B cell (primary cell): ENCODE data around the gene NKG7. TPM values are rescaled to one million over a fixed set of nuclear protein-coding genes. Genes with fewer than 3 reads are reported as not detected.

ENCODE experiments used
- ATAC-seq: fragments of 200-7000 bp; cut with Tn5 transposase; one replicate; pipeline ENCODE4 v1.10.0; 2021; ENCODE audit warnings: low read depth, mild to moderate bottlenecking, moderate number of reproducible peaks, moderate library complexity
- CTCF ChIA-PET: fragments of 350-600 bp; sonication (Branson Sonifier 250); formaldehyde crosslinking; loops from one replicate; lab custom pipeline; 2021; ENCODE audit warnings: antibody characterized with exemption, inconsistent platforms; lab: Charles Lee
- POLR2A ChIA-PET: fragments of 350-600 bp; sonication (Branson Sonifier 250); formaldehyde crosslinking; loops from one replicate; lab custom pipeline; 2021; ENCODE audit warnings: antibody characterized with exemption; lab: Charles Lee
- DNase-seq: peaks from one replicate; pipeline ENCODE4 v3.0.0; 2013
- H2AFZ ChIP-seq: 2 replicates; pipeline ENCODE4 v1.6.1; 2012; ENCODE audit warnings: mild to moderate bottlenecking, low read depth, low read length; ENCODE audit not compliant: insufficient read depth, poor library complexity, severe bottlenecking
- H3K27ac ChIP-seq, 2 donors: 1 replicate in 1 of 2; 2 replicates in 1 of 2; pipeline ENCODE4 v1.5.1; 2012 to 2013; ENCODE audit warnings: low read length in 2 of 2, mild to moderate bottlenecking in 2 of 2, moderate library complexity in 1 of 2
- H3K27me3 ChIP-seq, 4 experiments: fragments of 200-600 bp in 1 of 4; sonication (generic) in 1 of 4; replicated peaks in 1 of 4; 1 replicate in 2 of 4; 2 replicates in 2 of 4; pipeline versions ENCODE4 v1.6.1 to v1.7.0; 2013 to 2016; ENCODE audit warnings: low read length in 3 of 4, mild to moderate bottlenecking in 2 of 4, mixed read lengths in 1 of 4, moderate library complexity in 1 of 4; ENCODE audit not compliant: insufficient read depth in 4 of 4, control insufficient read depth in 3 of 4; ENCODE audit errors: control extremely low read depth in 1 of 4
- H3K36me3 ChIP-seq, 2 experiments: replicated peaks in 1 of 2; 1 replicate in 1 of 2; 2 replicates in 1 of 2; pipeline versions ENCODE4 v1.6.1 to v1.7.1; 2013; ENCODE audit warnings: low read length in 1 of 2; ENCODE audit not compliant: insufficient read depth in 2 of 2, control insufficient read depth in 1 of 2; ENCODE audit errors: control extremely low read depth in 1 of 2, extremely low read depth in 1 of 2
- H3K4me1 ChIP-seq, 2 donors: fragments of 200-600 bp in 1 of 2; sonication (generic) in 1 of 2; 1 replicate in 1 of 2; 2 replicates in 1 of 2; pipeline versions ENCODE4 v1.5.1 to v1.6.1; 2013 to 2017; ENCODE audit warnings: low read length in 2 of 2; ENCODE audit not compliant: control insufficient read depth in 2 of 2, insufficient read depth in 2 of 2
- H3K4me2 ChIP-seq: replicated peaks from 2 replicates; pipeline ENCODE3; 2012; ENCODE audit warnings: mild to moderate bottlenecking, low read depth, low read length; ENCODE audit not compliant: poor library complexity, severe bottlenecking
- H3K4me3 ChIP-seq, 5 experiments: fragments of 200-600 bp in 1 of 5; sonication (generic) in 1 of 5; 1 replicate in 3 of 5; 2 replicates in 2 of 5; pipeline versions ENCODE4 v1.5.1 to v1.7.0; 2011 to 2016; ENCODE audit warnings: low read length in 4 of 5, mild to moderate bottlenecking in 4 of 5, low read depth in 2 of 5, control low read depth in 1 of 5, moderate library complexity in 1 of 5; ENCODE audit not compliant: insufficient read depth in 1 of 5; ENCODE audit errors: control extremely low read depth in 1 of 5, extremely low read depth in 1 of 5
- H3K79me2 ChIP-seq: fragments of 200-600 bp; sonication (generic); one replicate; pipeline ENCODE4 v1.6.0; 2016; ENCODE audit warnings: low read length; ENCODE audit not compliant: control insufficient read depth, insufficient read depth
- H3K9ac ChIP-seq: fragments of 200-600 bp; sonication (generic); 2 replicates; pipeline ENCODE4 v1.6.1; 2017; ENCODE audit warnings: mild to moderate bottlenecking, low read length, moderate library complexity
- H3K9me3 ChIP-seq, 3 donors: one replicate each; pipeline versions ENCODE4 v1.6.1 to v1.7.1; 2013; ENCODE audit warnings: low read length in 2 of 3; ENCODE audit not compliant: control insufficient read depth in 2 of 3, insufficient read depth in 1 of 3; ENCODE audit errors: control extremely low read depth in 1 of 3
- H4K20me1 ChIP-seq: 2 replicates; pipeline ENCODE4 v1.6.0; 2012; ENCODE audit warnings: mild to moderate bottlenecking, low read length; ENCODE audit not compliant: insufficient read depth, control insufficient read depth, poor library complexity, severe bottlenecking
- H3K27ac Mint-ChIP-seq: one replicate; pipeline ENCODE4 v1.8.0; 2021; ENCODE audit warnings: mixed read lengths
- H3K27me3 Mint-ChIP-seq: one replicate; pipeline ENCODE4 v1.8.0; 2021; ENCODE audit warnings: mixed read lengths
- H3K4me1 Mint-ChIP-seq: one replicate; pipeline ENCODE4 v1.8.0; 2021; ENCODE audit warnings: mixed read lengths
- H3K4me3 Mint-ChIP-seq: one replicate; pipeline ENCODE4 v1.8.0; 2021; ENCODE audit warnings: mixed read lengths
- H3K9me3 Mint-ChIP-seq: one replicate; pipeline ENCODE4 v1.8.0; 2022; ENCODE audit warnings: mixed read lengths; ENCODE audit not compliant: insufficient read depth
- EZH2 ChIP-seq: IDR thresholded peaks from 2 replicates; pipeline ENCODE4 v1.6.1; 2012; ENCODE audit warnings: borderline replicate concordance, low read depth, mild to moderate bottlenecking, moderate library complexity, low read length; ENCODE audit not compliant: insufficient read depth, poor library complexity, severe bottlenecking
- WGBS: methylation state at CpG from one replicate; pipeline ENCODE4 v1.1.5; 2013; ENCODE audit warnings: missing lambda C conversion rate; ENCODE audit not compliant: insufficient coverage; 5-methylcytosine and 5-hydroxymethylcytosine counted together
- intact Hi-C: fragments of 100-400 bp; cut with micrococcal nuclease; formaldehyde crosslinking; loops from one replicate; pipeline ENCODE4 v1.10.0; 2022
- polyA plus RNA-seq: library from polyadenylated mRNA; depleted of rRNA; stranded (reverse); fragments of >200 nt; gene quantifications from 2 replicates; pipeline ENCODE4 v1.2.3, GENCODE V29; 2012
- total RNA-seq, 2 donors: library from RNA; stranded (reverse); fragments of 120-200 nt in 1 of 2; gene quantifications; 1 replicate in 1 of 2; 2 replicates in 1 of 2; pipeline versions ENCODE4 v1.2.3 to v1.2.4, GENCODE V29; 2013 to 2022
- TF ChIP-seq, protein P1 (sequence below): fragments of 200-600 bp; IDR thresholded peaks from one replicate; pipeline ENCODE4 v1.8.0; 2022; ENCODE audit warnings: antibody characterized with exemption, mild to moderate bottlenecking

The NKG7 gene
- total and polyA plus RNA-seq, 2 donors (not counting 1 experiment from before 2014, with no cell fraction given), result 1.9 to 6.6 TPM

DNA sequence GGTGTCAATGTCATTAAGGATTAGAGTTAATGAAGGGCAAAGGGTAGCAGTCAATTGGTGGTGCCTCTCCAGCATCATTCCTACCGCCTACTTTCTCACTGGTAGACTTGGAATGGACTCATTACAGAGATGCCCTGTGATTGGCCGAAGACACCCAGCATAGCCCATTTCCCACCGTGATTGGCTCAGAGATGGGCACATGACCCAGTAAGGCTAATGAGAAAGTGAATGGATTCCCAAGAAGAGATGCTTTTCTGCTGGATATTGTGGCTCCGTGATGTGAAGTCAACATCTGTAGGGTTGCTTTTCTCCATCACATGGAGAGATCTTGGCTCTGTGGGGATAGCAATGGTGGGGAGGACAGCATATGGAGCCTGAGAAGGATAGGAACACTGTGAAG, 42.1 kb downstream of the NKG7 start:
- 100% methylated on average over 3 of the region's 4 CpGs for WGBS
- peaks cover 43% of the 10 kb centered on the region for H3K27me3 Mint-ChIP-seq
- Histone ChIP-seq H3K9me3 (peaks cover 0 to 32% (median 3%) of the 10 kb centered on the region in 3 donors), H3K4me2 (no peak overlapping the region), H3K4me1 (peaks cover 12 to 20% of the 10 kb centered on the region in 2 donors), H3K9ac (no peak overlapping the region), H3K27ac (no peak overlapping the region), H4K20me1 (no peaks in the 10 kb centered on the region), H2AFZ (no peak overlapping the region), H3K79me2 (no peaks in the 10 kb centered on the region), H3K27me3 (peaks cover 0 to 50% (median 28%) of the 10 kb centered on the region in 4 experiments), H3K36me3 (no peaks in the 10 kb centered on the region), H3K4me3 (no peak overlapping the region)
- H3K4me3 Mint-ChIP-seq, result no peak overlapping the region
- intact Hi-C loops, result no loop called here
- CTCF ChIA-PET, result no interaction called here
- POLR2A ChIA-PET, result no interaction called here
- DNase-seq (no peak), ATAC-seq (no peak)
- H3K27ac Mint-ChIP-seq, result no peak overlapping the region
- TF ChIP-seq, protein P1, sequence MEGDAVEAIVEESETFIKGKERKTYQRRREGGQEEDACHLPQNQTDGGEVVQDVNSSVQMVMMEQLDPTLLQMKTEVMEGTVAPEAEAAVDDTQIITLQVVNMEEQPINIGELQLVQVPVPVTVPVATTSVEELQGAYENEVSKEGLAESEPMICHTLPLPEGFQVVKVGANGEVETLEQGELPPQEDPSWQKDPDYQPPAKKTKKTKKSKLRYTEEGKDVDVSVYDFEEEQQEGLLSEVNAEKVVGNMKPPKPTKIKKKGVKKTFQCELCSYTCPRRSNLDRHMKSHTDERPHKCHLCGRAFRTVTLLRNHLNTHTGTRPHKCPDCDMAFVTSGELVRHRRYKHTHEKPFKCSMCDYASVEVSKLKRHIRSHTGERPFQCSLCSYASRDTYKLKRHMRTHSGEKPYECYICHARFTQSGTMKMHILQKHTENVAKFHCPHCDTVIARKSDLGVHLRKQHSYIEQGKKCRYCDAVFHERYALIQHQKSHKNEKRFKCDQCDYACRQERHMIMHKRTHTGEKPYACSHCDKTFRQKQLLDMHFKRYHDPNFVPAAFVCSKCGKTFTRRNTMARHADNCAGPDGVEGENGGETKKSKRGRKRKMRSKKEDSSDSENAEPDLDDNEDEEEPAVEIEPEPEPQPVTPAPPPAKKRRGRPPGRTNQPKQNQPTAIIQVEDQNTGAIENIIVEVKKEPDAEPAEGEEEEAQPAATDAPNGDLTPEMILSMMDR, result no peak
- no peak for TF ChIP-seq EZH2
- peaks cover 4% of the 10 kb centered on the region for H3K9me3 Mint-ChIP-seq
- H3K4me1 Mint-ChIP-seq, result peaks cover 10% of the 10 kb centered on the region

DNA sequence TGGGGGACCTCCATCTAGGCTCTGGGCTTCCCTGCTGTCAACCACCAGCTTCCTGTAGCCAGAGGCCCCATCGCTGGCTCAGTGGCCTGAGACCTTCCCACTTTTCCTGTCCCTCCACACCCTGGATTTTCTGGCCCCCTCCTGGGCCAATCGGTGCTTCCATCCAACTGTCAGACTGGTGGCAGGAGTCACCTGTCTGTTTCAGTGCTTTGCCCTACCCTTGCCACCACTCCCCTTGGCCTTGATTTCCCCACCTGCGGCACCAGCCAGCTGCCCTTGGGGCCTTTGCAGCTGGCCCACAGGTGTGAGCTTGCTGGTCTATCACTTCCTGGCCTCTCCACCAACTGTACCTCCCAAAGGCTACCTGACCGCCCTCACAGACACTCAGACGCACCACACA, 43.0 kb downstream of the NKG7 start:
- WGBS, result 81% methylated on average over 5 of the region's 5 CpGs
- no peak overlapping the region for H3K4me3 Mint-ChIP-seq
- Histone ChIP-seq H3K36me3 (no peaks in the 10 kb centered on the region), H3K27ac (no peak overlapping the region), H3K27me3 (peaks cover 0 to 53% (median 29%) of the 10 kb centered on the region in 4 experiments), H3K4me2 (no peak overlapping the region), H4K20me1 (no peaks in the 10 kb centered on the region), H3K79me2 (no peaks in the 10 kb centered on the region), H3K9me3 (peaks cover 0 to 32% (median 3%) of the 10 kb centered on the region in 3 donors), H3K9ac (no peak overlapping the region), H3K4me1 (peaks cover 12 to 20% of the 10 kb centered on the region in 2 donors), H2AFZ (no peak overlapping the region), H3K4me3 (no peak overlapping the region)
- H3K4me1 Mint-ChIP-seq, result peaks cover 11% of the 10 kb centered on the region
- no peak for DNase-seq
- CTCF ChIA-PET, result no interaction called here
- no peak for ATAC-seq
- H3K9me3 Mint-ChIP-seq, result peaks cover 4% of the 10 kb centered on the region
- no peak overlapping the region for H3K27ac Mint-ChIP-seq
- intact Hi-C loops, result no loop called here
- POLR2A ChIA-PET, result no interaction called here
- no peak for TF ChIP-seq EZH2
- H3K27me3 Mint-ChIP-seq, result peaks cover 50% of the 10 kb centered on the region
